Transverse colon (tissue), 4 donors: ENCODE data around the gene STAC3.

Experiments used
- EP300 ChIP-seq: sonication (generic); formaldehyde crosslinking; IDR thresholded peaks from one replicate; pipeline ENCODE4 v1.6.1; 2017; ENCODE audit warnings: antibody characterized with exemption, low read depth
- POLR2A ChIP-seq: fragments of 450-650 bp; IDR thresholded peaks from one replicate; pipeline ENCODE4 v1.6.1; 2016; ENCODE audit warnings: antibody characterized with exemption, mild to moderate bottlenecking, moderate library complexity
- POLR2AphosphoS5 ChIP-seq, 3 donors: sonication (generic); formaldehyde crosslinking; IDR thresholded peaks; one replicate each; pipeline ENCODE4 v1.6.1; 2016; ENCODE audit warnings: antibody characterized with exemption in 3 of 3
- TF ChIP-seq, protein P1 (sequence below), 5 experiments: fragments of 200-600 bp in 3 of 5; fragments of 450-650 bp in 2 of 5; sonication (generic) in 3 of 5; IDR thresholded peaks; 1 replicate in 2 of 5; 2 replicates in 3 of 5; pipeline ENCODE4 v1.5.1; 2016 to 2017; ENCODE audit warnings: antibody characterized with exemption in 5 of 5, inconsistent platforms in 3 of 5, mild to moderate bottlenecking in 2 of 5, moderate library complexity in 1 of 5

DNA sequence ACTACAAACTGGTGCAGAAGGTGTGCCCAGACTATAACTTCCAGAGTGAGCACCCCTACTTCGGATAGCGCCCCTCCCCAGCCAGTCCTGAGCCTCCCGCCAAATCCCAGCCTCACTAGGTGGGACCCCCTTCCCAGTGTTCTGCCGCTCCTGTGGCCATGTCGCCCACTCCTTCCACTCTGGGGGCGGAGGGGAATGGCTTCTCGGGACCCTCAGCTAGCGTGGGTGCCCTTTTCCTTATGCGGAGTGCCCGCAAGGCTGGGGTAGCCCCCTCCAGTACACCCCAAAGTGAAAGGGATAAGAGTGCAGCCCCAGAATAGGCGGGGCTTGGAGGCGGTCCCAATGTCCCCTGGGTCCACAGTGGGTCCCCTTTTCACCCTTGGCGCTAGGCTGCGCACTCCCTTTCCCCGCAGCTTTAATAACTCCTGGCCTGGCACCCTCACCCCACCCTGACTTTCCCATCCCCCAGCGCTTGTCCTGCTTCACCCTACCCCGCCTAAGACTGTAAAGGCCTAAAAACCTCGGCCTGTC is 25.2 kb downstream of the STAC3 start:
- TF ChIP-seq, protein P1, sequence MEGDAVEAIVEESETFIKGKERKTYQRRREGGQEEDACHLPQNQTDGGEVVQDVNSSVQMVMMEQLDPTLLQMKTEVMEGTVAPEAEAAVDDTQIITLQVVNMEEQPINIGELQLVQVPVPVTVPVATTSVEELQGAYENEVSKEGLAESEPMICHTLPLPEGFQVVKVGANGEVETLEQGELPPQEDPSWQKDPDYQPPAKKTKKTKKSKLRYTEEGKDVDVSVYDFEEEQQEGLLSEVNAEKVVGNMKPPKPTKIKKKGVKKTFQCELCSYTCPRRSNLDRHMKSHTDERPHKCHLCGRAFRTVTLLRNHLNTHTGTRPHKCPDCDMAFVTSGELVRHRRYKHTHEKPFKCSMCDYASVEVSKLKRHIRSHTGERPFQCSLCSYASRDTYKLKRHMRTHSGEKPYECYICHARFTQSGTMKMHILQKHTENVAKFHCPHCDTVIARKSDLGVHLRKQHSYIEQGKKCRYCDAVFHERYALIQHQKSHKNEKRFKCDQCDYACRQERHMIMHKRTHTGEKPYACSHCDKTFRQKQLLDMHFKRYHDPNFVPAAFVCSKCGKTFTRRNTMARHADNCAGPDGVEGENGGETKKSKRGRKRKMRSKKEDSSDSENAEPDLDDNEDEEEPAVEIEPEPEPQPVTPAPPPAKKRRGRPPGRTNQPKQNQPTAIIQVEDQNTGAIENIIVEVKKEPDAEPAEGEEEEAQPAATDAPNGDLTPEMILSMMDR (IDR thresholded peaks at IDR 0.05), result no peak
- TF ChIP-seq POLR2AphosphoS5 (IDR thresholded peaks at IDR 0.05) (no peak), POLR2A (no peak), EP300 (no peak)
